C4-2B (cell line): ENCODE results near the gene CNTRL.

Experiments
- ZFX ChIP-seq: fragments of 450-650 bp; IDR thresholded peaks from 2 replicates; pipeline ENCODE4 v1.6.1; 2017
- TF ChIP-seq, protein P1 (sequence below): fragments of 450-650 bp; conservative IDR thresholded peaks from 2 replicates; pipeline ENCODE4 v1.5.1; 2017; ENCODE audit warnings: mild to moderate bottlenecking

- TF ChIP-seq, protein P1, sequence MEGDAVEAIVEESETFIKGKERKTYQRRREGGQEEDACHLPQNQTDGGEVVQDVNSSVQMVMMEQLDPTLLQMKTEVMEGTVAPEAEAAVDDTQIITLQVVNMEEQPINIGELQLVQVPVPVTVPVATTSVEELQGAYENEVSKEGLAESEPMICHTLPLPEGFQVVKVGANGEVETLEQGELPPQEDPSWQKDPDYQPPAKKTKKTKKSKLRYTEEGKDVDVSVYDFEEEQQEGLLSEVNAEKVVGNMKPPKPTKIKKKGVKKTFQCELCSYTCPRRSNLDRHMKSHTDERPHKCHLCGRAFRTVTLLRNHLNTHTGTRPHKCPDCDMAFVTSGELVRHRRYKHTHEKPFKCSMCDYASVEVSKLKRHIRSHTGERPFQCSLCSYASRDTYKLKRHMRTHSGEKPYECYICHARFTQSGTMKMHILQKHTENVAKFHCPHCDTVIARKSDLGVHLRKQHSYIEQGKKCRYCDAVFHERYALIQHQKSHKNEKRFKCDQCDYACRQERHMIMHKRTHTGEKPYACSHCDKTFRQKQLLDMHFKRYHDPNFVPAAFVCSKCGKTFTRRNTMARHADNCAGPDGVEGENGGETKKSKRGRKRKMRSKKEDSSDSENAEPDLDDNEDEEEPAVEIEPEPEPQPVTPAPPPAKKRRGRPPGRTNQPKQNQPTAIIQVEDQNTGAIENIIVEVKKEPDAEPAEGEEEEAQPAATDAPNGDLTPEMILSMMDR, result no peak
- no peak for TF ChIP-seq ZFX
Measured at GRCh38 chr9:121143771-121144170, 69.0 kb downstream of the CNTRL start.
